Mesothelial cell of epicardium (in vitro differentiated cells): ENCODE results near the gene GAK. TPM values are rescaled to one million over a fixed set of nuclear protein-coding genes. Genes with fewer than 3 reads are reported as not detected.

Experiments
- DNase-seq, 2 experiments: peaks; one replicate each; pipeline ENCODE4 v3.0.0; 2021; ENCODE audit warnings: low spot score in 2 of 2; ENCODE audit not compliant: unreplicated experiment in 2 of 2
- H3K27ac Mint-ChIP-seq: 2 replicates; pipeline ENCODE4 v1.8.0; 2021; ENCODE audit warnings: mixed read lengths
- H3K27me3 Mint-ChIP-seq: 2 replicates; pipeline ENCODE4 v1.8.0; 2021; ENCODE audit warnings: low read depth, mixed read lengths
- H3K36me3 Mint-ChIP-seq: 2 replicates; pipeline ENCODE4 v1.8.0; 2021; ENCODE audit warnings: mixed read lengths
- H3K4me1 Mint-ChIP-seq: 2 replicates; pipeline ENCODE4 v1.8.0; 2021; ENCODE audit warnings: mixed read lengths
- H3K4me3 Mint-ChIP-seq: 2 replicates; pipeline ENCODE4 v1.8.0; 2021; ENCODE audit warnings: mild to moderate bottlenecking, moderate library complexity, mixed read lengths
- H3K9me3 Mint-ChIP-seq: 2 replicates; pipeline ENCODE4 v1.8.0; 2021; ENCODE audit warnings: mixed read lengths
- CTCF ChIP-seq: fragments of 200-600 bp; sonication (generic); IDR thresholded peaks from one replicate; pipeline ENCODE4 v1.5.0; 2021; ENCODE audit warnings: antibody characterized with exemption; ENCODE audit not compliant: unreplicated experiment
- total RNA-seq: library from RNA; stranded (reverse); gene quantifications from 3 replicates; pipeline ENCODE4 v1.2.1, GENCODE V29; 2021

GAK gene
- total RNA-seq, 1 donor from 2014 or later, result 114 TPM

- no peak for DNase-seq
- H3K27ac Mint-ChIP-seq, result no peak overlapping the region
- peaks cover 16% of the 10 kb centered on the region for H3K4me1 Mint-ChIP-seq
- TF ChIP-seq CTCF, result no peak
- H3K27me3 Mint-ChIP-seq, result no peaks in the 10 kb centered on the region
- H3K9me3 Mint-ChIP-seq, result no peaks in the 10 kb centered on the region
- H3K4me3 Mint-ChIP-seq, result no peak overlapping the region
- peaks cover 15% of the 10 kb centered on the region for H3K36me3 Mint-ChIP-seq
Observed at GRCh38 chr4:909131-909571, 23.0 kb downstream of the GAK start.

DNA sequence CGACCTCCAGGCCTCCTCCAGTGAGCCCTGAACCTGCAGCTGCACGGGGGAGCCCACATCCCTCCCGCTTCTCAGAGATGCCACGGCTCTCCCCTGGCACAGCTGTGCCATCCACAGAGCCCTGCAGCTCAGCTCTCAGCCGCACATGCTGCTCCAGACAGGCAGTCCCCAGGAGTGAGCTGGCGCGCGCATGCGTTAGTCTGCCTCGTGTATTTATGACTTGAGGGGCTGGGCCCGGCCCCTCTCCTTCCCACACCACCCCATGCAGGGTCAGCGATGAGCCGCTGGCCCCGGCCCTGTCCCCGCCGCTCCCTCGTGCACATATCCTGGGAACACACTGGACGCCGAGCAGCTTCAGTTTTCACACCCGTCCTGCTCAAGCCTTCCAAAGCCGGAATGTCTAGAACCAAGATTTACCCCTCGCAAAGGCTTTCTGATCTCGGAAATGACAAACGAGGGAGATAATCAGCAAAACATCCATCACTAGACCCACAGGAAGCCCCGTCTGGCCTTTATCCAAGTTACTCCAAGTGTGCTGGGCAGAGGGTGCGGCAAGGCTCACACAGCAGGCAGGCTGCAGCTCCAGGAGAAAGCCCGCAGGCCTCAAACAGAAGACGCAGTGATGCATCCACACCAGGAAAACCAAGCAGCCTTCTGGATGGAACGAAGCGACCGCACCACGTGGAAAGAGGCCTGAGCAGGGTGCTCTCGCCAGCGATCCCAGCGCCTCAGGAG is 24.3 kb downstream of the GAK start:
- peak in 1 of 2 experiments; percentile 48 for DNase-seq
- Mint-ChIP-seq H3K9me3 (no peaks in the 10 kb centered on the region), H3K4me1 (peaks cover 16% of the 10 kb centered on the region), H3K36me3 (peaks cover 17% of the 10 kb centered on the region), H3K4me3 (no peak overlapping the region), H3K27me3 (no peaks in the 10 kb centered on the region), H3K27ac (peak overlapping the region; percentile 85)
- TF ChIP-seq CTCF, result no peak

- TF ChIP-seq CTCF, result no peak
- Mint-ChIP-seq H3K36me3 (peaks cover 20% of the 10 kb centered on the region), H3K4me3 (no peak overlapping the region), H3K4me1 (peaks cover 16% of the 10 kb centered on the region), H3K27ac (no peak overlapping the region), H3K9me3 (no peaks in the 10 kb centered on the region), H3K27me3 (no peaks in the 10 kb centered on the region)
- DNase-seq, result no peak
Observed at GRCh38 chr4:907103-907400, 25.1 kb downstream of the GAK start.

DNA sequence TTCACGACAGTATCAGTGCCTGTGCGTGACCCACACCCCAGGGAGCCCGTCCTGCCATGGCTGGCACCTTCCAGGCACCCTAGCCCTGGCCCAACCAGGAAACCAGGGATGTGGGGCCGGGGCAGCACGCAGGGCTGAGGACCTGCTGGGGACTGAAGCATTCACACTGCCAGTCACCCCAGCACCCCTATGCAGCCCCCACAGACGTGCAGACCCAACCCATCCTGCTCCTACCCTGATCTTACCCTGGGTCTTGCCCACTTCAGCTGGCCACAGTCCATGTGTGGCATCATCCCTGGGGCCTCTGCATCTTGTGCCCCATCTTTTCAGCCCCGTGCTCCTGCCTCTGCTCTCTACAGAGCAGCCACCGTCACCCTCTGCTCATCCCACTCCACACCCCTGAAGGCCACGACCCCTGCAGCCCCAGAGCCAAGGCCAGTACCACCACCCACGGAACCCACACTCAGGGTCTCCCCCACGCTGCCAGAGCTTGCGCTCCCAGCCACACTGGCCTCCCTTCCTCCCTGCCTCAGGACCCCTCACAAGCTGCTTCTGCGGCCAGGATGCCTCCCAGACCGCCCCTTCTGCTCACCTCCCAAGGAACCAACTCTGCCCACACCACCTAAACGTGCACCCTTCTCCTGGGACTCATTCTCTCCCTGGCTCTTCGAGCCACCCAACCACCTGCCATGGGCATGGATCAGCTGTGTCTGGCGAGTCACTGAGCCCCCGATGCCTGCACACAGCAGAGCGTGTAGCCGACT is 25.6 kb downstream of the GAK start:
- Mint-ChIP-seq H3K27me3 (no peaks in the 10 kb centered on the region), H3K4me3 (no peak overlapping the region), H3K4me1 (peaks cover 16% of the 10 kb centered on the region), H3K27ac (peak overlapping the region; percentile 34), H3K36me3 (peaks cover 18% of the 10 kb centered on the region), H3K9me3 (no peaks in the 10 kb centered on the region)
- no peak for TF ChIP-seq CTCF
- no peak for DNase-seq

GRCh38 chr4:905485-906338 is 26.4 kb downstream of the GAK start:
- H3K27ac Mint-ChIP-seq, result no peak overlapping the region
- H3K4me1 Mint-ChIP-seq, result peaks cover 16% of the 10 kb centered on the region
- TF ChIP-seq CTCF, result no peak
- H3K27me3 Mint-ChIP-seq, result no peaks in the 10 kb centered on the region
- peaks cover 12% of the 10 kb centered on the region for H3K36me3 Mint-ChIP-seq
- DNase-seq, result no peak
- no peak overlapping the region for H3K4me3 Mint-ChIP-seq
- H3K9me3 Mint-ChIP-seq, result no peaks in the 10 kb centered on the region
